Hepatocyte (in vitro differentiated cells): ENCODE results near the gene BRCA2.

Experiments used
- CTCF ChIP-seq: fragments of 200-600 bp; sonication (generic); IDR thresholded peaks from 2 replicates; pipeline ENCODE4 v1.5.1; 2016; ENCODE audit warnings: antibody characterized with exemption, mild to moderate bottlenecking; ENCODE audit not compliant: poor library complexity
- EZH2 ChIP-seq: fragments of 200-600 bp; sonication (generic); IDR thresholded peaks from 2 replicates; pipeline ENCODE4 v1.6.1; 2016; ENCODE audit warnings: antibody characterized with exemption, mild to moderate bottlenecking, borderline replicate concordance

GRCh38 chr13:32317716-32318465, 2.6 kb downstream of the BRCA2 start:
- TF ChIP-seq CTCF: no peak
- TF ChIP-seq EZH2: no peak
